Spinal cord (tissue), 10 donors: ENCODE data around the gene EDEM2. TPM values are rescaled to one million over a fixed set of nuclear protein-coding genes. Genes with fewer than 3 reads are reported as not detected.
"Not testable (repeated sequence)": the region's sequence is repeated elsewhere in the genome, so short reads cannot be mapped to it uniquely, and the experiment has no call there.

ENCODE experiments used
- DNase-seq, 6 donors: peaks; one replicate each; pipeline versions ENCODE4 v3.0.0 to v3.0.0-alpha.2; 2013 to 2015; ENCODE audit warnings: low spot score in 6 of 6, low read depth in 4 of 6
- H3K27ac ChIP-seq: one replicate; pipeline ENCODE4 v1.5.1; 2013; ENCODE audit warnings: low read depth, low read length, control low read depth
- H3K27me3 ChIP-seq: one replicate; pipeline ENCODE4 v1.6.1; 2013; ENCODE audit warnings: low read length; ENCODE audit not compliant: control insufficient read depth, insufficient read depth
- H3K36me3 ChIP-seq: one replicate; pipeline ENCODE4 v1.6.1; 2013; ENCODE audit warnings: low read length; ENCODE audit not compliant: control insufficient read depth, insufficient read depth
- H3K4me1 ChIP-seq: one replicate; pipeline ENCODE4 v1.6.1; 2013; ENCODE audit warnings: low read length; ENCODE audit not compliant: control insufficient read depth, insufficient read depth
- H3K4me3 ChIP-seq: one replicate; pipeline ENCODE4 v1.5.1; 2013; ENCODE audit warnings: low read depth, low read length, control low read depth
- H3K9me3 ChIP-seq: one replicate; pipeline ENCODE4 v1.6.1; 2013; ENCODE audit warnings: low read length; ENCODE audit not compliant: control insufficient read depth, insufficient read depth
- WGBS: methylation state at CpG from one replicate; pipeline ENCODE4 v1.1.5; 2013; ENCODE audit warnings: missing lambda C conversion rate; ENCODE audit not compliant: insufficient coverage; 5-methylcytosine and 5-hydroxymethylcytosine counted together
- polyA plus RNA-seq, 2 donors: library from polyadenylated mRNA; unstranded; fragments of 120-200 nt; gene quantifications; one replicate each; pipeline ENCODE4 v1.2.1, GENCODE V29; 2013; ENCODE audit not compliant: insufficient read length in 2 of 2
- total RNA-seq, 2 donors: library from RNA; depleted of rRNA in 1 of 2; stranded (reverse); fragments of 120-200 nt in 1 of 2; fragments of >200 nt in 1 of 2; gene quantifications; one replicate each; pipeline versions ENCODE4 v1.2.3 to v1.2.4, GENCODE V29; 2013 to 2014
- donor health status: healthy.

The EDEM2 gene
- total and polyA plus RNA-seq, 4 donors: 11.6 to 17.4 (median 15.3) TPM

DNA sequence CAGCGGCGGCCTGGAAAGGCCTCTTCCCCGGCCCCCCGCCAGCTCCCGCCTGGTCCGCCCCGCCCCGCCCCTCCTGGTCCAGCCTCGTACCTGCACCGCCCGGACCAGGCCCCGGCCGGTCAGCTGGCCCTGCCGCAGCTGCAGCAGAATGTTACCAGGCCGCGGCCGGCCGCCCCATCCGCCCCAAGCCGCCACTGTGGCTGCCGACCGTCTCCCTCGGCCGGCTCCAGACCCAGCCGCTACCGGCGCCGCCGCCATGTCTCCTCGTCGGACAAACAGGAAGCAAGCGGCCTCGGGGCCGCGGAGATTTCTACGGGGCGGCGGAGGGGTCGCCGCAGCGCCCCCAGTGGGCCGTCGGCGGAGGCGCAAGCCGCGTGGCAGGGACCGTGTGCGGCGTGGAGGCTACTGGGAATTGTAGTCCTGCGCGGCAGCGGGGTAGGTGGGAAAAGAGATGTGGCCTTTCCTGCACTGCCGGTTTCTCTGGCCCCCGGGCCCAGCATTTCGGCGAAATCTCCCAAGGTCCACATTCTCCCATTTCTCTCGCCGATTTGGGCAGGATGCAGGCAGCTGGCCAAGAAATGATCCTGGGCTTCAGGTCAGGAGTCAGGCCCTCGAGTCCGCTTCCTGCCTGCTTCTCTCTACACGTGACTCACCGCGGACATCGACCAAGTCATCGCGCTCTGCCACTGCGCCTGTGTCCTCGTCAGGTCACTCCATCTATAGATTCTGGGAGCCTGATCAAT is 54.4 kb downstream of the EDEM2 start, which contains the start of gene TRPC4AP:
TSS of gene TRPC4AP (minus strand) at position 284 of the 743 bp plus-strand sequence. CDS start at position 258, 26 bp downstream.
- under 1% methylated on average over 64 of the region's 69 CpGs for WGBS
- H3K9me3 ChIP-seq: no peaks in the 10 kb centered on the region
- H3K4me1 ChIP-seq: peaks cover 12% of the 10 kb centered on the region
- H3K36me3 ChIP-seq: peaks cover 3% of the 10 kb centered on the region
- peak within 1 kb of the TSS; percentile 86 for H3K4me3 ChIP-seq
- H3K27me3 ChIP-seq: no peaks in the 10 kb centered on the region
- DNase-seq: peak; percentile 80 to 97 (median 87)
- H3K27ac ChIP-seq: peak within 1 kb of the TSS; percentile 91

DNA sequence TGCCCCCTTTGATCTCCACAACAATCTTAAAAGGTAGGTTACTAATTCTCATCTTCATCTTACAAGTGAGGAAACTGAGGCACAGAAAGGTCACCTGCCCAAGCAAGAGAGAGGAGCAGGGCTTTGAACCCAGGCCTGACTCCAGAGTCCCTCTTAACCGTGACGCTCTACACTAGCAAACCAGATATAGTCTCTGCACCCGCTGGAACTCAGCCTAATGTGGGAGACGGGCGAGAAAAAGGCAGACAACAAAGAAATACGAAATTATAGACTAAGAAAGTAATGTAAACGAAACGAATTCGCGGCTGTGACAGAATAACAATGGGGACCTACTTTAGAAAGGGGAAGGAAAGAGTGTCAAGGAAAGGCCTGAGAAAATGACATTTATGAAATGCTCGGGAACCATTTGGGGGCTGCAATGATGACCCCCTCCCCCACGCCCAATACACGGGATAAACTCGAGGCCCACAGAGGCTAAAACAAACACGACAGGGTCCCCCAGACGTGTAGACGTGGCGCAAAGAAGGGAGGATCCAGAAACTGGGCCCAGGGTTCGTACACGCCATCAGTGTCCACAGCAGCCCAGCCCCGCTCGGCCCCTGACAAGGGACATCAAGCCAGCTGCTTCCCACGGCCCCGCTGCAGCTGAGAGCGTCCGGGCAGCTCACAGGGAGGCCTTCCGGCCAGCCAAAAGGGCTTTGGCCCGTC is 55.2 kb downstream of the EDEM2 start:
- peak overlapping the region; percentile 86 for H3K4me3 ChIP-seq
- no peaks in the 10 kb centered on the region for H3K27me3 ChIP-seq
- under 1% methylated on average over 21 of the region's 28 CpGs for WGBS
- peaks cover 12% of the 10 kb centered on the region for H3K4me1 ChIP-seq
- H3K9me3 ChIP-seq: no peaks in the 10 kb centered on the region
- peak; percentile 5 to 56 (median 34) for DNase-seq
- peaks cover 3% of the 10 kb centered on the region for H3K36me3 ChIP-seq
- H3K27ac ChIP-seq: peak overlapping the region; percentile 91

DNA sequence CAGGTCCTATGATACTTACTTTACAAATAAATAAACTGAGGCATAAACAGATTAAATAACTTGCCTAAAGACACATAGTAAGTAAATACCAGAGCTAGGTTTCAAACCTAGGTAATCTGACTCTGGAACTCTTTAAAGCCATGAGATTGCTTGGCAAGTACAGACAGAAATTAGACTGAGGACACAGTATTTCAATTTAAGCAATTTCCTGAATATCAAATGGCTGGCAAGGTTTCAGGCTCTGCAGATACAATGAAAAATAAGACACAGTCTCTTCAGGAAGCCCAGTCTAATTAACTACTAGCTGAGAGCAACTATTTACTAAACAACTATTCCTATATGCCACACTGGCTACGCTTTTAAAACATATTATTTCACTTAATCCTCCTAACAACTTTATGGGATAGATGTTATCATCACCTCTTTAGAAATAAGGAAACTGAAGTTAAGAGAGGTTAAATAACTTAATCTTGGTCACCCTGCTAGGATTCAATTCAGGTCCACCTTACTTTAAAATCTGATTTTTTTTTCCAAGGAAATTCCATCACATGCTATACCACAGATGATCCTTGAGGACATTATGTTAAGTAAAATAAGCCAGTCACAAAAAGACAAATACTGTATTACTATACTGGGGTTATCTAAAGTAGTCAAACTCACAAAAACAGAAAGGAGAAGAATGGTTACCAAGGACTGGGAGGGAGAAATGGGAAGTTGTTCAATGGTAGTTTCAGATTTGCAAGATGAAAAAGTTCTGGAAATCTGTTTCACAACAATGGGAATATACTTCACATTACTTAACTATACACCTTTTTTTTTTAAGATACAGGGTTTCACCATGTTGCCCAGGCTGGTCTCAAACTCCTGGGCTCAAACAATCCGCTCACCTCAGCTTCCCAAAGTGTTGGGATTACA is 58.6 kb downstream of the EDEM2 start:
- H3K36me3 ChIP-seq: peaks cover 6% of the 10 kb centered on the region
- H3K9me3 ChIP-seq: no peaks in the 10 kb centered on the region
- no CpG with 5 or more reads among the region's 2 CpGs for WGBS
- DNase-seq: no peak
- H3K27ac ChIP-seq: no peak overlapping the region
- no peaks in the 10 kb centered on the region for H3K27me3 ChIP-seq
- H3K4me1 ChIP-seq: peaks cover 12% of the 10 kb centered on the region
- H3K4me3 ChIP-seq: no peak overlapping the region

DNA sequence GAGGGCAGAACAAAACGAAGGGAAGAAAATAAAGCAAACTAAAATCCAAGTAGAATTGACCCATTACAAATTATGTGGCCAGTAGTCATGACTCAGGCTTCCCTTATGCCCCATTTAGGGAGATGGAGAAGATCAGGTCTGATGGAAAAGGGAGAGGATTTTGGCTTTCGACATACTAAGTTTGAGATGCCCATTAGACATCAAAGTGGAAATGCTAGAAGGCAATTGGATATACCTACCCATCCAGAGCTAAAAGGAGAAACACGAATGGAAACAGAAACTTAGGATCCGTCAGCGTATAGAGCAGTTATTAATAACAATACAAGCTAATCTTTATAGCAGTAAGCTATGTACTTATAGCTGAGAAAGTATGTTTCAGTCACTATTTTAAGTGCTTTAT is 59.3 kb downstream of the EDEM2 start:
- no CpG with 5 or more reads among the region's 5 CpGs for WGBS
- no peak for DNase-seq
- H3K9me3 ChIP-seq: no peaks in the 10 kb centered on the region
- H3K4me1 ChIP-seq: peaks cover 8% of the 10 kb centered on the region
- H3K27ac ChIP-seq: no peak overlapping the region
- no peak overlapping the region for H3K4me3 ChIP-seq
- H3K27me3 ChIP-seq: no peaks in the 10 kb centered on the region
- H3K36me3 ChIP-seq: peaks cover 6% of the 10 kb centered on the region

DNA sequence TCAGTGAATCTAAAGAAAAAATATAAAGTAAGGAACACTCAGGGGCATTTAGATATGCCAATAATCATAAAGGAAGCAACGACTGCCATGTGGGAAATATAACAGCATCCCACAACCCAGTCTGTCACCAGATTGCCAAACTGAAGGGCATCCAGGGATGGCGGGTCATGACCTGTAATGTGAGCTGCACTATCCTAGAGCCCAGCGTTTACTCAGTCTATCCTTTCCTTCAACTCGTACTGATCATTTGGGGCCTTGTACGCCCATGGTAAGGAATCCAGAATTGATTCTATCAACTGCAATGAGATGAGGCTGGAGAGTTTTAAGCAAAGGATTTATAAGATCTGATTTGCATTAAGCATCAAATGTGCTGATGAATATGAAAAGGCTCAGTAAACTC is 59.8 kb downstream of the EDEM2 start:
- H3K9me3 ChIP-seq: no peaks in the 10 kb centered on the region
- peaks cover 6% of the 10 kb centered on the region for H3K36me3 ChIP-seq
- H3K4me3 ChIP-seq: no peak overlapping the region
- no peak overlapping the region for H3K27ac ChIP-seq
- WGBS: 83% methylated on average over 1 of the region's 5 CpGs
- no peaks in the 10 kb centered on the region for H3K27me3 ChIP-seq
- H3K4me1 ChIP-seq: peaks cover 8% of the 10 kb centered on the region
- DNase-seq: no peak

DNA sequence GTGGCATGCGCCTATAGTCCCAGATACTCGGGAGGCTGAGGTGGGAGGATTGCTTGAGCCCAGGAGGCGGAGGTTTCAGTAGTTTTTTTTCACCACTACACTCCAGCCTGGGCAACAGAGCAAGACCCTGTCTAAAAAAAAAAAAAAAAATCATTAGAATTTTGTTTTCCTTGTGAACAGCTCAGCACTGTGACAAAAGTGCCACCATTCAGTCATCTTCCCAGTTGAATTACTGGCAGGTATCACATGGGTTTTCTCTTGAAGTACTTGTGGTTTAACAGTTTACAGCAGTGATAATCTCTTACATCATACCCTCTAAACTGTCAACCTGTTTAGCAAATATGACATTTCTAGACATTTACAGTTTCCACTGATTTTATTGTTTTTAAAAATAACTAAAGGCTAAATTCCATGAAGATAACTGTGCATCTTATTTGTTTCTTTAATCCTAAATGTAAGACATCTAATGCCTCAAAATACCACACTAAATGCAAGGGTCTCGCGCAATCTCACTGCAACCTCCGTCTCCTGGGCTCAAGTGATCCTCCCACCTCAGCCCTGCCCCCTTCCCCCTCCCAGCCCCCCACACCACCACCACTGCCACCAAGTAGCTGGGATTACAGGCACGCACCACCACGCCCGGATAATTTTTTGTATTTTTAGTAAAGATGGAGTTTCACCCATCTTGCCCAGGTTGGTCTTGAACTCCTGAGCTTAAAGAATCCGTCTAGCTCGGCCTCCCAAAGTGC is 61.5 kb downstream of the EDEM2 start:
- H3K27me3 ChIP-seq: no peaks in the 10 kb centered on the region
- DNase-seq: no peak
- no peak overlapping the region for H3K4me3 ChIP-seq
- H3K9me3 ChIP-seq: no peaks in the 10 kb centered on the region
- 93% methylated on average over 3 of the region's 11 CpGs for WGBS
- no peak overlapping the region for H3K27ac ChIP-seq
- peaks cover 6% of the 10 kb centered on the region for H3K36me3 ChIP-seq
- H3K4me1 ChIP-seq: no peaks in the 10 kb centered on the region

DNA sequence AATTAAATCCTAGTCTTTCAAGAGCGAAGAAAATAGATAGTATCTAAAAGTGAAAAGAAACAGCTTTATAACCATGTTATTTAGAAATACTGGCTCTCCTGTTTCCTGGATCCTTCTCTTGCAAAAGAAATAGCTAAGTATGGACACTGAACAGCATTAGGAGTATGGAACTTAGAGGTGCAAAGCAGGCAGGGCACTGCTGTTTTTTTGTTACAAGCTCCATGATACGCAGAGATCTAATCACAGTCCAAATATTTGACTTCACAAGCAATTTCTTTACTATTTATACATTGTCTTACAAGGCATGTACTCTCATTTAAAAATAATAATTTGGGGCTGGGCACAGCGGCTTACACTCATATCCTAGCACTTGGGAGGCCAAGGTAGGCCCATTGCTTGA is 62.1 kb downstream of the EDEM2 start:
- no peak overlapping the region for H3K27ac ChIP-seq
- no peaks in the 10 kb centered on the region for H3K4me1 ChIP-seq
- H3K4me3 ChIP-seq: no peak overlapping the region
- no peaks in the 10 kb centered on the region for H3K9me3 ChIP-seq
- no peaks in the 10 kb centered on the region for H3K27me3 ChIP-seq
- H3K36me3 ChIP-seq: peaks cover 6% of the 10 kb centered on the region
- 100% methylated on average over 1 of the region's 3 CpGs for WGBS
- no peak for DNase-seq

DNA sequence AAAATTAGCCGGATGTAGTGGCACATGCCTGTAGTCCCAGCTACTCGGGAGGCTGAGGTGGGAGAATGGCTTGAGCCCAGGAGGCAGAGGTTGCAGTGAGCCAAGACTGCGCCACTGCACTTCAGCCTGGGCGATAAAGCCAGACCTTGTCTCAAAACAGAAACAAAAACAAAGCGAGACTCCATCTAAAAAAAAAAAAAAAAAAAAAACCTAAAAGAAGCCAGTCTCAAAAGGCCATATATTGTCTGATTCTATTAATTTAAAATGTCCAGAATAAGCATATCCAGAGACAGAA is 66.8 kb downstream of the EDEM2 start:
- not testable (repeated sequence) for H3K9me3 ChIP-seq, DNase-seq, H3K4me3 ChIP-seq, H3K27me3 ChIP-seq, H3K4me1 ChIP-seq, H3K27ac ChIP-seq
- no CpG with 5 or more reads among the region's 5 CpGs for WGBS
- peaks cover 16% of the 10 kb centered on the region for H3K36me3 ChIP-seq
